ENCODE data around the gene RDH14.

The RDH14 gene

DNA sequence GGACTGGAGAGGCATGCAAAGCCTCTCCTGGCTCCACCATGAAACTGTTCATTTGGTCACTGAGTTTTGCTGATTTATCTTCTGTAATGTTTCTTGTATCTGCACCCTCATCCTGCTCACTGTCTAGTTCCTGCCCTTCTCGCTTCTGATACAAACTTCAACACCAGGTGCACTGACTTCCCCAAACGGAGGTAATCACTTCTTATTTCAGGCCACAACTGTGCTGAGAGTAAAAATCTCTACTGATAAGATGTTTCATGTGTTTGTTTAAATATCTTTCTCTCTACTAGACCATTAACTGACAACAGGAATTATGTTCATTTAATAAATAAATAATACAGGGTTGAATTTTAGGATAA lies 39.8 kb upstream of the RDH14 start:
- TF ChIP-seq CTCF (IDR thresholded peaks at IDR 0.05; ENCODE audit: control insufficient read depth, insufficient read depth, low read depth, low read length, missing control alignments) = no peak
- H3K4me3 ChIP-seq (ENCODE audit: control insufficient read depth, low read depth, low read length) = no peak overlapping the region
- DNase-seq (ENCODE audit: low read depth) = no peak

GRCh38 chr2:18599509-18600254 lies 39.2 kb upstream of the RDH14 start:
- DNase-seq (ENCODE audit: low read depth) = peak; percentile 78
- no peak overlapping the region for H3K4me3 ChIP-seq (ENCODE audit: control insufficient read depth, low read depth, low read length)

GRCh38 chr2:18598848-18599484 lies 38.5 kb upstream of the RDH14 start:
- no peak for DNase-seq (ENCODE audit: low read depth)
- no peak for TF ChIP-seq CTCF (IDR thresholded peaks at IDR 0.05; ENCODE audit: control insufficient read depth, insufficient read depth, low read depth, low read length, missing control alignments)
- no peak overlapping the region for H3K4me3 ChIP-seq (ENCODE audit: control insufficient read depth, low read depth, low read length)

More at GRCh38 chr2:18599509-18600254, 39.2 kb upstream of the RDH14 start:
- TF ChIP-seq CTCF (IDR thresholded peaks at IDR 0.05; ENCODE audit: control insufficient read depth, insufficient read depth, low read depth, low read length, missing control alignments) = no peak

GRCh38 chr2:18597618-18598017 lies 37.2 kb upstream of the RDH14 start:
- no peak overlapping the region for H3K4me3 ChIP-seq (ENCODE audit: control insufficient read depth, low read depth, low read length)
- no peak for TF ChIP-seq CTCF (IDR thresholded peaks at IDR 0.05; ENCODE audit: control insufficient read depth, insufficient read depth, low read depth, low read length, missing control alignments)
- no peak for DNase-seq (ENCODE audit: low read depth)

GRCh38 chr2:18596993-18597392 lies 36.5 kb upstream of the RDH14 start:
- no peak for TF ChIP-seq CTCF (IDR thresholded peaks at IDR 0.05; ENCODE audit: control insufficient read depth, insufficient read depth, low read depth, low read length, missing control alignments)
- DNase-seq (ENCODE audit: low read depth) = no peak
- no peak overlapping the region for H3K4me3 ChIP-seq (ENCODE audit: control insufficient read depth, low read depth, low read length)

DNA sequence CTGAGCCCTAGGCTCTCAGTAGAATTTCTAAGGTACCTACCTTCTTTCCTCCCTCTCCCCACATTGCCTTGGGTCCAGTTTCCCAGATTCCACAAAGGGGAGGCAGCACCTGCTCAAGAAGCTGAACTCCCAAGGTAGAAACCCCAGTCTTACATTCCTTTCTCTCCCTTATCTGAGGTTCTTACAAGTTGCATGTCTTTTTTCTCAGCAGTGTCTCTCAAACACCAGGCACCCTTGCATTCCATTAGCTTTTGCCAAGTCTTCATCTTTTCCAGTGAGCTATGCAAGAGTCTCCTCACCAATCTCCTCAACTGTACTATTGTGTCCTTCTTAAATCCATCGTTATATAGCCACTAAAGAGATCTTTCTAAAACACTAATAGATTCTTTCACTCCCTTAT lies 33.0 kb upstream of the RDH14 start:
- H3K4me3 ChIP-seq (ENCODE audit: control insufficient read depth, low read depth, low read length) = no peak overlapping the region
- no peak for TF ChIP-seq CTCF (IDR thresholded peaks at IDR 0.05; ENCODE audit: control insufficient read depth, insufficient read depth, low read depth, low read length, missing control alignments)
- no peak for DNase-seq (ENCODE audit: low read depth)

All from AG09309 (cell line).